HEK293 (cell line): ENCODE measurements around the gene ERLEC1.

Experiments
- CTCF ChIP-seq: fragments of 450-650 bp; formaldehyde crosslinking; IDR thresholded peaks from 2 replicates; pipeline ENCODE4 v1.5.1; 2016; ENCODE audit warnings: missing biosample characterization, missing genetic modification characterization
- PRDM10 ChIP-seq: fragments of 450-650 bp; formaldehyde crosslinking; IDR thresholded peaks from 2 replicates; pipeline ENCODE4 v1.5.1; 2016; ENCODE audit warnings: missing biosample characterization, missing genetic modification characterization
- SP2 ChIP-seq: fragments of 450-650 bp; formaldehyde crosslinking; IDR thresholded peaks from 2 replicates; pipeline ENCODE4 v1.5.1; 2016; ENCODE audit warnings: missing biosample characterization, missing genetic modification characterization
- ZBTB49 ChIP-seq: fragments of 450-650 bp; formaldehyde crosslinking; IDR thresholded peaks from 2 replicates; pipeline ENCODE4 v1.5.1; 2016; ENCODE audit warnings: missing biosample characterization, missing genetic modification characterization, low read depth
- ZEB2 ChIP-seq: fragments of 450-650 bp; formaldehyde crosslinking; IDR thresholded peaks from 2 replicates; pipeline ENCODE4 v1.5.1; 2016; ENCODE audit warnings: missing biosample characterization, missing genetic modification characterization
- ZNF10 ChIP-seq: fragments of 450-650 bp; formaldehyde crosslinking; IDR thresholded peaks from 2 replicates; pipeline ENCODE4 v1.5.1; 2017; ENCODE audit warnings: missing biosample characterization, missing genetic modification characterization
- ZNF138 ChIP-seq: fragments of 450-650 bp; formaldehyde crosslinking; IDR thresholded peaks from 2 replicates; pipeline ENCODE4 v1.5.1; 2016; ENCODE audit warnings: missing biosample characterization, missing genetic modification characterization, borderline replicate concordance
- ZNF624 ChIP-seq: fragments of 450-650 bp; formaldehyde crosslinking; IDR thresholded peaks from 2 replicates; pipeline ENCODE4 v1.5.1; 2017; ENCODE audit warnings: missing biosample characterization, missing genetic modification characterization
- ZNF792 ChIP-seq: fragments of 450-650 bp; formaldehyde crosslinking; IDR thresholded peaks from 2 replicates; pipeline ENCODE4 v1.5.1; 2016; ENCODE audit warnings: missing biosample characterization, missing genetic modification characterization

DNA sequence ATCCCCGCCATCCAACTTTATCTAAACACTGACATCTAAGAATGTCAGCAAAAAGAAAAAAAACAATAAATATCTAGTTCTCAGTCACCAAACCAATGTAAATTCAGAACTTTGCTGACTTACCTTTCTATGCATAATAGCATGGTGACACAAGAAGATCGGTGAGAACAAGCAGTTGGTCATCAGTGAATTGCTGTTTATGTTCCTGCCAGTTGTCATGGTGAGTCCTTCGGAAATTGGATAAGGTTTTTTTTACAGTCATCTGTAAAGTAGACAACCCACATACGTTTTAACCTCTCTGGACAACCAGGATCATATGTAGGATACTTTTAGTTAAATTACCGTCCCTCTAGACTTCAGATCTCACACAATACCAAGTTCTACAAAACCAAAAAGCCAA lies 79.1 kb downstream of the ERLEC1 start:
- TF ChIP-seq ZNF792 (tag by site-specific recombination), result no peak
- TF ChIP-seq CTCF (tag by site-specific recombination), result no peak
- no peak for TF ChIP-seq ZNF624 (tag by site-specific recombination)
- no peak for TF ChIP-seq PRDM10 (tag by site-specific recombination)
- no peak for TF ChIP-seq ZNF10 (tag by site-specific recombination)
- no peak for TF ChIP-seq ZNF138 (tag by site-specific recombination)
- TF ChIP-seq ZBTB49 (tag by site-specific recombination), result no peak
- no peak for TF ChIP-seq SP2 (tag by site-specific recombination)
- no peak for TF ChIP-seq ZEB2
